Psoas muscle (tissue), 8 donors: ENCODE data around the gene SEZ6L. TPM values are rescaled to one million over a fixed set of nuclear protein-coding genes. Genes with fewer than 3 reads are reported as not detected.

Experiments
- ATAC-seq, 4 donors: fragments of 200-7000 bp; cut with Tn5 transposase; one replicate each; pipeline ENCODE4 v1.9.1; 2020; ENCODE audit warnings: moderate library complexity in 3 of 4, mild to moderate bottlenecking in 2 of 4
- DNase-seq, 2 donors: peaks; one replicate each; pipeline ENCODE4 v3.0.0-alpha.2; 2020
- H3K27ac ChIP-seq: fragments of 200-600 bp; one replicate; pipeline ENCODE4 v1.8.0; 2022
- H3K27me3 ChIP-seq, 3 donors: fragments of 200-600 bp in 1 of 3; one replicate each; pipeline versions ENCODE4 v1.6.1 to v1.8.0; 2013 to 2022; ENCODE audit warnings: low read length in 2 of 3, mild to moderate bottlenecking in 2 of 3, moderate library complexity in 1 of 3; ENCODE audit not compliant: insufficient read depth in 3 of 3
- H3K36me3 ChIP-seq, 2 donors: fragments of 200-600 bp in 1 of 2; one replicate each; pipeline versions ENCODE4 v1.6.1 to v1.8.0; 2013 to 2022; ENCODE audit warnings: low read depth in 1 of 2, mild to moderate bottlenecking in 1 of 2, moderate library complexity in 1 of 2; ENCODE audit not compliant: insufficient read depth in 1 of 2
- H3K4me1 ChIP-seq: fragments of 200-600 bp; one replicate; pipeline ENCODE4 v1.8.0; 2022
- H3K4me3 ChIP-seq: fragments of 200-600 bp; one replicate; pipeline ENCODE4 v1.8.0; 2022; ENCODE audit warnings: mild to moderate bottlenecking
- H3K9me3 ChIP-seq: fragments of 200-600 bp; one replicate; pipeline ENCODE4 v1.8.0; 2022
- WGBS, 3 donors: extraction: QIAGEN DNeasy Blood & Tissue Kit; methylation state at CpG; one replicate each; pipeline versions ENCODE4 v1.1.6 to v1.1.7; 2013; 5-methylcytosine and 5-hydroxymethylcytosine counted together
- intact Hi-C, 2 donors: fragments of 100-400 bp; cut with DNase I; formaldehyde crosslinking; loops; one replicate each; pipeline versions ENCODE4 v1.11.0 to v1.14.2; 2022
- polyA plus RNA-seq, 3 donors: library from polyadenylated mRNA; stranded (reverse); fragments of 200-250 nt; gene quantifications; one replicate each; pipeline ENCODE4 v1.2.3, GENCODE V29; 2013
- total RNA-seq, 4 donors: library from RNA; stranded (reverse); fragmentation: NEBNext Ultra II Directional in 2 of 4; extraction: Animal tissue kit (Norgen Biotek cat#: 25700) in 2 of 4; gene quantifications; one replicate each; pipeline versions ENCODE4 v1.2.1 to v1.2.4, GENCODE V29; 2021 to 2023
- TF ChIP-seq, protein P1 (sequence below): fragments of 200-600 bp; IDR thresholded peaks from one replicate; pipeline ENCODE4 v1.8.0; 2022; ENCODE audit warnings: antibody characterized with exemption
- donor health status: healthy with polysubstance abuse.
- donor health status: DM: no; HTN: no; CAD: no; lungs with moderate emphysema.
- donor health status: Bipolar disorder and iron deficiency.
- donor health status: healthy.
- donor health status: DM: yes; HTN: yes; CAD: no.
- donor health status: DM: no; HTN: no; CAD: no.
- donor health status: DM: no; HTN: no; CAD: no.
- donor health status: DM: yes; HTN: yes; CAD: no.

The SEZ6L gene
- total and polyA plus RNA-seq, 7 donors: 0.04 to 0.06 TPM; not detected in 5

DNA sequence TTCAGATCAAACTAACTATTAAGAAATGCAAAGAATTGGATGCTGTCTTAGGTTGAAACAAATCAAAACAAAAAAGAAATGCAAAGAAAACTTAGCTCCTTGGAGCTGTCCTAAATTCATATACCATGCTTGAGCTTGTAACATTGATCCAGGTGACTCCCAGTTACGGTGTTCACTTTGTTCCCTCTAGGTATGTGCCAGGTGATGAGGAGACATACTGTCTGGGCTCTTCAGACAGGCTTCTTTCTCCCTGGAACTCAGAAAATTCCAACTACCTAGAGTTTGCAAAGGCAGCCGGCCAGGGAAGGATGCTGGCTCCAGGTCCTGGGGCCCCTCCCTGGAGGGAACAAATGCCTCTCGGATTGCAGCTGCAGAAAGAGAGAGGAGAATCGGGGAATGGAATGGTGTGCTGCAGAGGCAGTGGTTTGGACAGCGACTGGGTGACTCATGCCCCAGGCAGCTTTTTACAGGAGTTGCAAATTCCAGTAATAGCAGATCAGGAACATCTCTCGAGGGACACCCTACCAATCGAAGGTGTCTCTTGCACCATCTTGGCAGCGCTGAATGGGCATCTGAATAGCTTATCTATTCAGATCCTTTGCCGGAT, 247.5 kb downstream of the SEZ6L start:
- TF ChIP-seq, protein P1, sequence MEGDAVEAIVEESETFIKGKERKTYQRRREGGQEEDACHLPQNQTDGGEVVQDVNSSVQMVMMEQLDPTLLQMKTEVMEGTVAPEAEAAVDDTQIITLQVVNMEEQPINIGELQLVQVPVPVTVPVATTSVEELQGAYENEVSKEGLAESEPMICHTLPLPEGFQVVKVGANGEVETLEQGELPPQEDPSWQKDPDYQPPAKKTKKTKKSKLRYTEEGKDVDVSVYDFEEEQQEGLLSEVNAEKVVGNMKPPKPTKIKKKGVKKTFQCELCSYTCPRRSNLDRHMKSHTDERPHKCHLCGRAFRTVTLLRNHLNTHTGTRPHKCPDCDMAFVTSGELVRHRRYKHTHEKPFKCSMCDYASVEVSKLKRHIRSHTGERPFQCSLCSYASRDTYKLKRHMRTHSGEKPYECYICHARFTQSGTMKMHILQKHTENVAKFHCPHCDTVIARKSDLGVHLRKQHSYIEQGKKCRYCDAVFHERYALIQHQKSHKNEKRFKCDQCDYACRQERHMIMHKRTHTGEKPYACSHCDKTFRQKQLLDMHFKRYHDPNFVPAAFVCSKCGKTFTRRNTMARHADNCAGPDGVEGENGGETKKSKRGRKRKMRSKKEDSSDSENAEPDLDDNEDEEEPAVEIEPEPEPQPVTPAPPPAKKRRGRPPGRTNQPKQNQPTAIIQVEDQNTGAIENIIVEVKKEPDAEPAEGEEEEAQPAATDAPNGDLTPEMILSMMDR: no peak
- H3K4me3 ChIP-seq: no peak overlapping the region
- H3K4me1 ChIP-seq: no peaks in the 10 kb centered on the region
- ATAC-seq (peak in 2 of 4 donors; percentile 44 to 81), DNase-seq (peak in 1 of 2 donors; percentile 39)
- H3K9me3 ChIP-seq: no peaks in the 10 kb centered on the region
- whole genome bisulfite sequencing, 3 donors: 21 to 27% (median 23%) methylated on average over 9 of the region's 9 CpGs
- H3K36me3 ChIP-seq: no peaks in the 10 kb centered on the region
- intact Hi-C loops: no loop called here
- H3K27ac ChIP-seq: no peak overlapping the region
- peaks cover 0 to 39% (median 6%) of the 10 kb centered on the region in 3 donors for H3K27me3 ChIP-seq

DNA sequence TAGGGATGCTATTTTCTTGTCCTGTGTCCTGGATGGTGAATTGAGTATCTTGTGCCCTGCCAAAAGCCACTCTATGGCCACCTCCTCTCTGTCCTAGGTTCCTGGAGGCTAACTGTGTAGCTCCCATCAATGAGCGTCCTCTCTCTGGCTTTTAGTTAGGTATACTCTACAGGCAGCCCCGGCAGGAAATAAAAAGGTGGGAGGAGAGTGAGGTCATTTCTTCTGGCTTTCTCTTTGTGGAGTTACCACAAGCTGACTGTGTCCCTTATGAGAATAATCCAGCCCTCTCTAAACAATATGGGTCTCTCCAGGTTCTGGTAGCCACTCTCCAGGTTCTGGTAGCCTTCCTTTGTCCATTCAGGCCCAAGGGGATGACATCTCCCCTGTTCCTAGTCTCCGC, 248.1 kb downstream of the SEZ6L start:
- H3K27me3 ChIP-seq: peaks cover 0 to 33% (median 6%) of the 10 kb centered on the region in 3 donors
- H3K27ac ChIP-seq: no peak overlapping the region
- no peaks in the 10 kb centered on the region for H3K36me3 ChIP-seq
- no peak overlapping the region for H3K4me3 ChIP-seq
- H3K9me3 ChIP-seq: no peaks in the 10 kb centered on the region
- DNase-seq (no peak), ATAC-seq (no peak)
- H3K4me1 ChIP-seq: no peaks in the 10 kb centered on the region
- intact Hi-C loops: no loop called here
- WGBS, 3 donors: 66 to 87% (median 76%) methylated on average over 3 of the region's 3 CpGs
- TF ChIP-seq, protein P1: no peak

DNA sequence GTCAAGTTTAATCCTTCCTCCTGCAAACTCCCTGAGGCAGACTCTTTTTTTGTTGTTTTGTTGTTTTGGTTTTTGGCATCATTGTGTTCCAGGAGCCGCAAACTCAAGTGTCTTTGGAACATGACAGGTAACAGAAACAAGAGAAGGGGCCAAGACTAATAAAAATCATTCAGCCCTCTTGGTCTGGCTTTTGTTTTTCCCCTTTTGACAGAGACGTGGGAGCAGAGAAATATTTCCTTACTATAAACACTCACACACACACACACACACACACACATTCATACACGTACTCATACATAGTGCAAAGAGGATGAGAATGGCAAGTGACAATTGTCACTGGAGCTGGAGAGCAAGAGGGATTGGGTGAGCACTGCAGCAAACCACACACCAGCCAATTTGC, 249.4 kb downstream of the SEZ6L start:
- WGBS, 3 donors: 69 to 73% (median 73%) methylated on average over 3 of the region's 3 CpGs
- peaks cover 0 to 31% (median 6%) of the 10 kb centered on the region in 3 donors for H3K27me3 ChIP-seq
- TF ChIP-seq, protein P1: no peak
- H3K36me3 ChIP-seq: no peaks in the 10 kb centered on the region
- H3K4me3 ChIP-seq: no peak overlapping the region
- H3K27ac ChIP-seq: no peak overlapping the region
- DNase-seq: no peak
- H3K9me3 ChIP-seq: no peaks in the 10 kb centered on the region
- intact Hi-C loops: no loop called here
- no peak for ATAC-seq
- no peaks in the 10 kb centered on the region for H3K4me1 ChIP-seq

DNA sequence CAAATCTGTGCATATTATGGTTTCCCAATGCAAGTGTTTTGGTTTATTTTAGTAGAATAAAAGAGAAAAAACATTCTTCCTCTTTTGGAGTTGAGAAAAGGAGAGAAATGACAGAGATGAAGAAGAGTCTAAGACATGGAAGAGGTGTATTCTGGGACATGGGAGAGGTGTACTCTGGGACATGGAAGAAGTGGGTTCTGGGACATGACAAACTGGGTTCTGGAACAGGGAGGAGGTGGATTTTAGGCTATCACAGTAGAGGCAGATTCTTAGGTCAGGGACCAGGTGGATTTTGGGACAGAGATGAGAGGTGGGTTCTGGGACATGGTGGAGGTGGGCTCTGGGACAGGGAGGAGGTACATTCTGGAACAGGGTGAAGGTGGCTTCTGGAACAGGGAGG, 257.7 kb downstream of the SEZ6L start:
- Histone ChIP-seq H3K27ac (no peak overlapping the region), H3K27me3 (peaks cover 0 to 26% (median 4%) of the 10 kb centered on the region in 3 donors), H3K9me3 (no peaks in the 10 kb centered on the region), H3K4me3 (no peak overlapping the region), H3K36me3 (no peaks in the 10 kb centered on the region), H3K4me1 (peaks cover 4% of the 10 kb centered on the region)
- intact Hi-C loops: no loop called here
- ATAC-seq (no peak), DNase-seq (no peak)
- TF ChIP-seq, protein P1: no peak
